Lung (tissue), 12 donors: ENCODE results near the gene ADAMTS12. TPM values are rescaled to one million over a fixed set of nuclear protein-coding genes. Genes with fewer than 3 reads are reported as not detected.

Experiments used
- ATAC-seq: fragments of 200-7000 bp; cut with Tn5 transposase; one replicate; pipeline ENCODE4 v1.9.1; 2020; ENCODE audit warnings: moderate number of reproducible peaks; ENCODE audit not compliant: insufficient read depth, low FRiP score
- DNase-seq, 3 donors: peaks; one replicate each; pipeline ENCODE4 v3.0.0-alpha.2; 2013 to 2017
- H3K27ac ChIP-seq, 2 donors: one replicate each; pipeline ENCODE4 v1.5.1; 2013; ENCODE audit warnings: mild to moderate bottlenecking in 2 of 2, moderate library complexity in 2 of 2, control low read depth in 1 of 2, inconsistent platforms in 1 of 2, low read depth in 1 of 2, low read length in 1 of 2
- H3K27me3 ChIP-seq, 3 donors: one replicate each; pipeline ENCODE4 v1.5.1; 2013; ENCODE audit warnings: low read length in 2 of 3; ENCODE audit not compliant: control insufficient read depth in 3 of 3, insufficient read depth in 3 of 3
- H3K36me3 ChIP-seq, 4 donors: one replicate each; pipeline ENCODE4 v1.5.1; 2013; ENCODE audit warnings: low read length in 4 of 4, mild to moderate bottlenecking in 1 of 4, moderate library complexity in 1 of 4; ENCODE audit not compliant: control insufficient read depth in 4 of 4, insufficient read depth in 4 of 4
- H3K4me1 ChIP-seq, 5 donors: one replicate each; pipeline ENCODE4 v1.5.1; 2013; ENCODE audit warnings: low read length in 5 of 5, mild to moderate bottlenecking in 2 of 5, moderate library complexity in 1 of 5; ENCODE audit not compliant: control insufficient read depth in 5 of 5, insufficient read depth in 5 of 5
- H3K4me3 ChIP-seq: one replicate; pipeline ENCODE4 v1.5.1; 2013; ENCODE audit warnings: mild to moderate bottlenecking, control low read depth, moderate library complexity
- H3K9ac ChIP-seq, 2 donors: one replicate each; pipeline ENCODE4 v1.5.1; 2013; ENCODE audit warnings: low read length in 2 of 2, control low read depth in 1 of 2; ENCODE audit not compliant: insufficient read depth in 1 of 2
- H3K9me3 ChIP-seq, 4 donors: one replicate each; pipeline ENCODE4 v1.5.1; 2013; ENCODE audit warnings: low read length in 3 of 4, mild to moderate bottlenecking in 1 of 4, moderate library complexity in 1 of 4; ENCODE audit not compliant: control insufficient read depth in 4 of 4, insufficient read depth in 3 of 4
- WGBS, 2 donors: extraction: QIAGEN DNeasy Blood & Tissue Kit; methylation state at CpG; one replicate each; pipeline ENCODE4 v1.1.7; 2013; 5-methylcytosine and 5-hydroxymethylcytosine counted together
- polyA plus RNA-seq, 2 donors: library from polyadenylated mRNA; stranded (reverse); fragments of 200-250 nt; gene quantifications; one replicate each; pipeline ENCODE4 v1.2.1, GENCODE V29; 2013
- total RNA-seq, 2 donors: library from RNA; depleted of rRNA in 1 of 2; stranded (reverse); fragments of >200 nt in 1 of 2; gene quantifications; one replicate each; pipeline ENCODE4 v1.2.1, GENCODE V29; 2014 to 2021
- TF ChIP-seq, protein P1 (sequence below): IDR thresholded peaks from 2 replicates; pipeline ENCODE4 v1.5.1; 2012; ENCODE audit warnings: mild to moderate bottlenecking; ENCODE audit errors: control extremely low read depth, extremely low read depth
- donor health status: control.
- donor health status: control.
- donor health status: Bipolar disorder and iron deficiency.
- donor health status: healthy.
- donor health status: DM: yes; HTN: yes; CAD: no.

ADAMTS12 gene
- total and polyA plus RNA-seq, 4 donors, result 1.3 to 55.1 (median 4.3) TPM

GRCh38 chr5:33776151-33776660, 115.6 kb downstream of the ADAMTS12 start:
- WGBS, 2 donors, result 89 to 98% methylated on average over 2 of the region's 2 CpGs
- TF ChIP-seq, protein P1, sequence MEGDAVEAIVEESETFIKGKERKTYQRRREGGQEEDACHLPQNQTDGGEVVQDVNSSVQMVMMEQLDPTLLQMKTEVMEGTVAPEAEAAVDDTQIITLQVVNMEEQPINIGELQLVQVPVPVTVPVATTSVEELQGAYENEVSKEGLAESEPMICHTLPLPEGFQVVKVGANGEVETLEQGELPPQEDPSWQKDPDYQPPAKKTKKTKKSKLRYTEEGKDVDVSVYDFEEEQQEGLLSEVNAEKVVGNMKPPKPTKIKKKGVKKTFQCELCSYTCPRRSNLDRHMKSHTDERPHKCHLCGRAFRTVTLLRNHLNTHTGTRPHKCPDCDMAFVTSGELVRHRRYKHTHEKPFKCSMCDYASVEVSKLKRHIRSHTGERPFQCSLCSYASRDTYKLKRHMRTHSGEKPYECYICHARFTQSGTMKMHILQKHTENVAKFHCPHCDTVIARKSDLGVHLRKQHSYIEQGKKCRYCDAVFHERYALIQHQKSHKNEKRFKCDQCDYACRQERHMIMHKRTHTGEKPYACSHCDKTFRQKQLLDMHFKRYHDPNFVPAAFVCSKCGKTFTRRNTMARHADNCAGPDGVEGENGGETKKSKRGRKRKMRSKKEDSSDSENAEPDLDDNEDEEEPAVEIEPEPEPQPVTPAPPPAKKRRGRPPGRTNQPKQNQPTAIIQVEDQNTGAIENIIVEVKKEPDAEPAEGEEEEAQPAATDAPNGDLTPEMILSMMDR, result no peak
- Histone ChIP-seq H3K9ac (no peak overlapping the region), H3K4me3 (no peak overlapping the region), H3K36me3 (no peaks in the 10 kb centered on the region), H3K27ac (no peak overlapping the region), H3K4me1 (peaks cover 0 to 41% (median 11%) of the 10 kb centered on the region in 5 donors), H3K9me3 (peaks cover 0 to 6% (median 2%) of the 10 kb centered on the region in 4 donors), H3K27me3 (no peaks in the 10 kb centered on the region)
- DNase-seq, result no peak
- no peak for ATAC-seq

GRCh38 chr5:33774341-33774740, 117.4 kb downstream of the ADAMTS12 start:
- no peak overlapping the region for H3K9ac ChIP-seq
- no peaks in the 10 kb centered on the region for H3K36me3 ChIP-seq
- peaks cover 0 to 34% (median 8%) of the 10 kb centered on the region in 5 donors for H3K4me1 ChIP-seq
- ATAC-seq (no peak), DNase-seq (peak; percentile 24 to 85 (median 79))
- no peaks in the 10 kb centered on the region for H3K27me3 ChIP-seq
- no peak overlapping the region for H3K4me3 ChIP-seq
- no peak overlapping the region for H3K27ac ChIP-seq
- peaks cover 0 to 6% (median 2%) of the 10 kb centered on the region in 4 donors for H3K9me3 ChIP-seq
- TF ChIP-seq, protein P1, result no peak
- WGBS, 2 donors, result 81 to 89% methylated on average over 1 of the region's 1 CpG

GRCh38 chr5:33772380-33772897, 119.4 kb downstream of the ADAMTS12 start:
- DNase-seq, result peak in 2 of 3 donors; percentile 87 to 89
- TF ChIP-seq, protein P1, result no peak

More at GRCh38 chr5:33772380-33772897, 119.4 kb downstream of the ADAMTS12 start:
- no peaks in the 10 kb centered on the region for H3K9me3 ChIP-seq
- H3K36me3 ChIP-seq, result no peaks in the 10 kb centered on the region
- no peak overlapping the region for H3K4me3 ChIP-seq
- H3K4me1 ChIP-seq, result peaks cover 0 to 44% (median 8%) of the 10 kb centered on the region in 5 donors
- H3K9ac ChIP-seq, result no peak overlapping the region
- WGBS, 2 donors, result 41 to 59% methylated on average over 2 of the region's 2 CpGs
- no peaks in the 10 kb centered on the region for H3K27me3 ChIP-seq
- ATAC-seq, result no peak
- no peak overlapping the region for H3K27ac ChIP-seq
